NCI-H82 (cell line): Measurements from ENCODE around the gene EPHB2.

Source experiments
- DNase-seq: peaks from one replicate; lab custom pipeline; 2025; lab: John Stamatoyannopoulos, UW

The EPHB2 gene

DNA sequence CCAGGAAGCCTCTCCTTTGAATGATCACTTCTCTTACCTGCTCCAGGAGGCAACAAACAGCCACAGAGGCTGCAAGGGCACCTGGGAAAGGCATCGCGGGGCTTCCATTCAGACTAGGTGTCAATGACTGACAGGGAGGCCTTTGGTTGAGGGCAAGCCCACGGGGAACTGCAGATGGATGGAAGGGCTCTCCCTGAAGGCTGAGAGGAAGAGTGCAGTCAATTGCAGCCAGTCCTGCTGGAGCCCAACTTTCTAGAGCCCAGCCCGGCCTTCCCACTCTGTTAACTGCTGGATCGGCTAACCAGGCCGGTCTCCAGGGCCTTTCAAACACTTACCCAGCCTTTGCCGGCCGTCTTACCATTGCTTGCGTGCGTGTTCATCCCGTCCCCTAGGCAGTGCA is 172.8 kb downstream of the EPHB2 start:
- no peak for DNase-seq

GRCh38 chr1:22884806-22885530 is 174.3 kb downstream of the EPHB2 start:
- DNase-seq: no peak

DNA sequence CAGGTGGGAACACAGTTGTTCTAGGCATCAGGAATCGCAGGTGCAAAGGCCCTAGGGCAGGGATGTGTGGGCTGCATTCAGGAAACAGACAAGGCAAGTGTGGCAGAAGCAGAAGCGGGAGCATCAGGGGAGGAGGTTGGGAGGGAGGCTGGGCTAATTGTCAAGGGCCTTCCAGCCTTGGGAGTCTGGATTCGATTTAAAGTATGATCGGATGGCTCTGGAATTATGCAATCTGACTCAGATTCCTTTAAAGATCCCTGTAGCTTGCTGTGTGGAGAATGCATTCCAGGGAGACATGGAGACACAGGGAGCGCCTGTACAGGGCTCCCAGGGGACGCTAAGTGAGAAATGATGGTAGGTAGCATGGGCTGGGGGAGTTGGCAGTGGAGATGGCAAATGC is 175.6 kb downstream of the EPHB2 start:
- no peak for DNase-seq

GRCh38 chr1:22887491-22887890 is 176.9 kb downstream of the EPHB2 start:
- no peak for DNase-seq

DNA sequence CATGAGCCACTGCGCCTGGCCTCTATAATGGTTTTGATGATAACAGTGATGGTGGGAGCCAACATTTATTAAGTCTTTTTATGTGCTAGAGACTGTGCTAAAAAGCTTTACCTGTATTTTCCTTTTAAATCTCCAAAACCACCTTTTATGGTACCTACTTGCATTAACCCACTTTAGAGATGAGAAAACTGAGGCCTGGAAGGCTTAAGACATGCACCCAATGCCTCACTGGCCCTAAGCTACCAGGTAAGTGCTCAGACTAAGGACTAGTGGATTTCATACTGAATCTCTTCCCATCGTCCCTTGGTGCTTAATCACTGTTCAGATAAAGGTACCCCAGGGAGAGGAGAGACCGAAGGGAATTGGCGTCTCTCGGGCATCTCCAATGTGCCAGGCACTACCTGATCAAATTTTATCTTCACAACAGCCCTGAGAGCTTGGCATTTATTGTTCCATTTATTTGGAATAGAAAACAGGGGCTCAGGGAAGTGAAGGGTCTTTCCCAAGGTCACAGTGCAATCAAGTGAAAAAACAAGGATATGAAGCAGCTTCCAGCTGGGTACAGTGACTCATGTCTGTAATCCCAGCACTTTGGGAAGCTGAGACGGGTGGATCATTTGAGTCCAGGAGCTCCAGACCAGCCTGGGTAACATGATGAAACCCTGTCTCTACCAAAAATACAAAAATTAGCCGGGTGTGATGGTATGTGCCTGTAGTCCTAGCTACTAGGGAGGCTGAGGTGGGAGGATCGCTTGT is 177.9 kb downstream of the EPHB2 start:
- DNase-seq: no peak

GRCh38 chr1:22889213-22889827 is 178.7 kb downstream of the EPHB2 start:
- peak; percentile 81 for DNase-seq

DNA sequence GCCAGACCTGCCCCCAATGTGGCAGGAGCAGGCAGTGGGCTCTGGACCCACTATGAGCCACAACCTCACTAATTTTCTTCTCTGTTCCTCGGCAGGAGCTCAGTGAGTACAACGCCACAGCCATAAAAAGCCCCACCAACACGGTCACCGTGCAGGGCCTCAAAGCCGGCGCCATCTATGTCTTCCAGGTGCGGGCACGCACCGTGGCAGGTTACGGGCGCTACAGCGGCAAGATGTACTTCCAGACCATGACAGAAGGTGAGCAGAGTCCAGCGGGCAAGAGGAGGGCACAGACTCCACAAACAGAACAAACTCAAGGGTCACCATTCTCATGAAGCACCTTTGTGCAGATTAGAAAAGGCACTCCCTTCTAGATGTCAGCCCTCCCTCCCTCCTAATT is 182.2 kb downstream of the EPHB2 start:
- DNase-seq: no peak

GRCh38 chr1:22893292-22893691 is 182.7 kb downstream of the EPHB2 start:
- no peak for DNase-seq

GRCh38 chr1:22895357-22895756 is 184.7 kb downstream of the EPHB2 start:
- no peak for DNase-seq

DNA sequence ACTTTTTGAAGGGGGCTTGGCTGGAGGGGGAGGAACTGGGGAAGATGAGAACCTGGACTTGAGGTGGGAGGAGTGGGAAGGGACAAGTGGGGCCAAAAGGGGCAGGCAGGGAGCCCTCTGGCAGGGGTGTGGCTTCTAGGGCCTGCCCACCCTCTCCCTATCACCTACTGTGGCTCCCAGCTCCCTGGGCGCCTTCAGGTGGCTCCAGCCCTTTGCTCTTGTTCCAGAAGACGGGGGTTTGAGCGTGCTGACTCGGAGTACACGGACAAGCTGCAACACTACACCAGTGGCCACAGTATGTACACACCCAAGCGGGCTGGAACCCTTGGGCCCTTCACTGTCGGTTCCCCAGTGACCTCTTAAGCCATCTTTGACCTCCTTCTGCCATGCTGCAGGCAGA is 185.5 kb downstream of the EPHB2 start:
- no peak for DNase-seq

DNA sequence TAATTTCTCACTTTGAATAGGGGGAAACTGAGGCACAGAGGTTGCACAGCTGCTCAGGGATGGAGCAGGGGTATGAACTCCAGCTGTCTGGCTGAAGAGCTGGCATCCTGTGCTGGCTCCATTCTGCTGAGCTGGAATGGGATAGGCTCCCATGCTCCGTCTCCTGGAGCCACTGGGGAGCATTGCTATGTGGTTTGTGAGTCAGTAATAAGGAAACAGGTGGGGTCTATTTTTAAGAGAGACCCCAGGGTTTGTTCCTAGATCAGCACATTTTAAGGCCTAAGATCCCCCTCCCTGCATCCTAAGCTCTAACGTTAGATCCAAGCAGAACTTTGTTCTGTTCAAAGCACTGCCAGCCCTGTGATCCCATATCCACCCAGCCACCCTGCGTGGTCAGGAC is 189.8 kb downstream of the EPHB2 start:
- no peak for DNase-seq

GRCh38 chr1:22903113-22903512 is 192.5 kb downstream of the EPHB2 start:
- no peak for DNase-seq

DNA sequence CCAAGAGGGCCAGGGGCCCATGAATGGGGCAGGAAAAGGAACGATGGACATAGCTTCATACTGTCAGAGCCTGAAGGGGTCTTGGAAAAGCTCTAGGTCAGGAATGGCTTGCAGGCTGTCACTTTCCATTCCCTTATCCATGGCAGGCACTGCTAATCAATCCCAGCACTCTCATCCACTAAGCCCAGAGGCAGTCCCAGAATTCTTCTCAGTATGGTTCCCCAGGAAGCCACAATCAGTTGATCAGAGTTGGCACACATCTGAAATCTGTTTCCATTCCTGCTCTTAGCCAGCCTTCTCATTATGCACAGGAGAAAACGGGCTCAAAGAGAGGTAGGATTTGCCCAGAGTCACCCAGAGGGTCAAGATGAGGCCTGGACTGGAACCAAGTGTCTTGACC is 196.3 kb downstream of the EPHB2 start:
- DNase-seq: no peak

DNA sequence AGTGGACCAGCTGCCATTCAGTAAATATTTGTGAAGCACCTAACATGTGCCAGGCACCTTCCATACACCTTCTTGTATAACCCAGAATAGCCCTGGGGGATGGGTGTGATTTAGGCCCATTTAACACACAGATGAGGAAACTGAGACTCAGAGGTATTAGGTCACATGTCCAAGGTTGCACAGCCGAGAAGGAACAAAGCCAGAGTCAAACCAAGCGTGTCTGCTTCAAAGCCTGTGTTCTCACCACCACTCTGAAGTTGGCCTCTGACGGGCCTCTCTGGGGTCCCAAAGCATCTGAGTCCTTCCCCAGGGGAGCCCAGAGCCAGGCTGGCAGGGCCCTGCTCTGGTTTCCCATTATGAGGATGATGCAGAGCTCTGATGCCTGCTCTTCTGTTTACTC is 196.9 kb downstream of the EPHB2 start:
- DNase-seq: no peak

DNA sequence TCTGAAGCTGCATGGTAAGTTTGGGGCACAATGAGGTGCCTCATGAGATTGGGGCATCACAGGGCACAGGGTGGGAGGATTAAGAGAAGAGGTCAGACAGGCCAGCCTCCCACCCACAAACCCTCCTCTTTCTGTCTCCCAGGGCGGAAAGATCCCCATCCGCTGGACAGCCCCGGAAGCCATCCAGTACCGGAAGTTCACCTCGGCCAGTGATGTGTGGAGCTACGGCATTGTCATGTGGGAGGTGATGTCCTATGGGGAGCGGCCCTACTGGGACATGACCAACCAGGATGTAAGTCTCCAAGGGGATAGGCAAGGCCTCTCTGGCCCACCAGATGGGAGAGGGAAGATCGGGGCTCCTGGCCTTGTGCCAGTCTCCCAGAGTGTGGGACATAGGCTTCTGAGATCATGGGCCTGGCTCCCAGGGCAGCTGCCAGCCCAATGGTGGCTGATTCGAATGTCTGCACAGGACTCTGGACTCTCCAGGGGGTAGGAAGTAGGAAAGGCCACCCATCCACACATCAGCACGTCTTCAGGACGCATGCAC is 198.3 kb downstream of the EPHB2 start:
- no peak for DNase-seq

- DNase-seq: no peak
Observed at GRCh38 chr1:22910286-22910685, 199.6 kb downstream of the EPHB2 start.

DNA sequence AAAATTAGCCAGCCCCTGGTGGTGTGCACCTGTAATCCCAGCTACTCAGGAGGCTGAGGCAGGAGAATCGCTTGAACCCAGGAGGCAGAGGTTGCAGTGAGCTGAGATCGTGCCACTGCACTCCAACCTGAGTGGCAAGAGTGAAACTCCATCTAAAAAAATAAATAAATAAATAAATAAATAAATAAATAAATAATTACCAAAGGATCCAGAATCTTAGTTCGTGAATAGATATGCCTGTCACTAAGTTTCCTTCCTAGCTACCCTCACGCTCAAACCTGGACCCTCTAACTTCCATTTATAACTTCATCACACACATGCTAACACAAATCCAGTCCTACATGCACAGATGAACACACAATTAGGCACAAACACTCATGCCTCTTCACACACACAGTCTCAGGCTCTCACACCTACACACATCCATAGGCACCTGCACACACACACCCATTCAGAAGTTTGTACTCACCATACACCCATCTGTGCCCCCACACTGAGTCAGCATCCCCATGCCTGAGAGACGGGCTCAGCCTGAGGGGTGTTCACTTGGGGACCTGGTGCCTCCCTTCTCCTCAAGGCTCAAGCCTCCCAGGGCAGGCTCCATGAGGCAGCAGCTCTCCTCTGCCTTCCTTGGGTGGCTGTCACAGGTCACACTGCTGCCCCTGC is 200.5 kb downstream of the EPHB2 start:
- DNase-seq: no peak

DNA sequence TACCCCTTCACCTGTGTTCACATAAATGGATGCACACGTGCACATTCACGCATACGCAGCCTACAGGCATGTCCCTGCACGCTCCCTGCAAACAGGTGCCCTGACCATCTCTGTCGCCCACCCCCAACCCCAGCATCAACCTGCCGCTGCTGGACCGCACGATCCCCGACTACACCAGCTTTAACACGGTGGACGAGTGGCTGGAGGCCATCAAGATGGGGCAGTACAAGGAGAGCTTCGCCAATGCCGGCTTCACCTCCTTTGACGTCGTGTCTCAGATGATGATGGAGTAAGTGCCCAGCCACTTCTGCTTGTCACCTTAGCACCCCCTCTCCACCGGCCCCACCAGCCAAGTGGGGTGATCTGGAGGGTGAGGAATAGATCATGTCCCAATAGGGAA is 201.7 kb downstream of the EPHB2 start:
- DNase-seq: no peak

DNA sequence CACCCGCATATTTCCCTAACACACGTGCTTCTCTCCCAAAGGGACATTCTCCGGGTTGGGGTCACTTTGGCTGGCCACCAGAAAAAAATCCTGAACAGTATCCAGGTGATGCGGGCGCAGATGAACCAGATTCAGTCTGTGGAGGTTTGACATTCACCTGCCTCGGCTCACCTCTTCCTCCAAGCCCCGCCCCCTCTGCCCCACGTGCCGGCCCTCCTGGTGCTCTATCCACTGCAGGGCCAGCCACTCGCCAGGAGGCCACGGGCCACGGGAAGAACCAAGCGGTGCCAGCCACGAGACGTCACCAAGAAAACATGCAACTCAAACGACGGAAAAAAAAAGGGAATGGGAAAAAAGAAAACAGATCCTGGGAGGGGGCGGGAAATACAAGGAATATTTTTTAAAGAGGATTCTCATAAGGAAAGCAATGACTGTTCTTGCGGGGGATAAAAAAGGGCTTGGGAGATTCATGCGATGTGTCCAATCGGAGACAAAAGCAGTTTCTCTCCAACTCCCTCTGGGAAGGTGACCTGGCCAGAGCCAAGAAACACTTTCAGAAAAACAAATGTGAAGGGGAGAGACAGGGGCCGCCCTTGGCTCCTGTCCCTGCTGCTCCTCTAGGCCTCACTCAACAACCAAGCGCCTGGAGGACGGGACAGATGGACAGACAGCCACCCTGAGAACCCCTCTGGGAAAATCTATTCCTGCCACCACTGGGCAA is 202.9 kb downstream of the EPHB2 start:
- no peak for DNase-seq

- DNase-seq: no peak
Observed at GRCh38 chr1:22914156-22914555, 203.5 kb downstream of the EPHB2 start.

GRCh38 chr1:22914633-22915217 is 204.1 kb downstream of the EPHB2 start:
- no peak for DNase-seq
